ENCODE results near the gene RAX2. TPM values are rescaled to one million over a fixed set of nuclear protein-coding genes. Genes with fewer than 3 reads are reported as not detected.

The RAX2 gene
- total RNA-seq, 1 donor from 2014 or later: not detected

DNA sequence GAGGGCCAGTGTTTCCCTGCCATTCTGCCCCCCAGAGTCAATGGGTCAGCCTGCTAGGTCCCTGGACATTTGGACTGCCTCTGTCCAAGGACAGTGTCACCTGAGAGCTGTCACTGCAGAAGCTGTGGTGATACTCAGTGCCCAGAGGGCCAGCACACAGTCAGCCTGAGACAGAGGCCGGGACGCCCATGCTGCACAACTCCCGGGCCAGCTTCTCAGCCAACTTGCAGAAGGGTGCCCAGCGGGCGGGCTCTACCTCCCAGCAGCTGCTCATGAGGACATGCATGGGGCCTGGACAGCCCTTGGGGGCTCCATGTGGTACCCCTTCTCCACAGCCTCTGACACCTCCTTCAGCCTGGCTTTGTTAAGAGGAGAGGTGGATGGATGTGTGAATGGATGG is 3.8 kb upstream of the RAX2 start:
- Mint-ChIP-seq H3K27me3 (no peaks in the 10 kb centered on the region), H3K36me3 (ENCODE audit: insufficient read depth) (no peaks in the 10 kb centered on the region), H3K9me3 (ENCODE audit: low read depth) (no peaks in the 10 kb centered on the region), H3K4me3 (ENCODE audit: low read depth) (no peak overlapping the region), H3K27ac (no peak overlapping the region), H3K4me1 (ENCODE audit: low read depth) (no peaks in the 10 kb centered on the region)
- TF ChIP-seq, protein P1, sequence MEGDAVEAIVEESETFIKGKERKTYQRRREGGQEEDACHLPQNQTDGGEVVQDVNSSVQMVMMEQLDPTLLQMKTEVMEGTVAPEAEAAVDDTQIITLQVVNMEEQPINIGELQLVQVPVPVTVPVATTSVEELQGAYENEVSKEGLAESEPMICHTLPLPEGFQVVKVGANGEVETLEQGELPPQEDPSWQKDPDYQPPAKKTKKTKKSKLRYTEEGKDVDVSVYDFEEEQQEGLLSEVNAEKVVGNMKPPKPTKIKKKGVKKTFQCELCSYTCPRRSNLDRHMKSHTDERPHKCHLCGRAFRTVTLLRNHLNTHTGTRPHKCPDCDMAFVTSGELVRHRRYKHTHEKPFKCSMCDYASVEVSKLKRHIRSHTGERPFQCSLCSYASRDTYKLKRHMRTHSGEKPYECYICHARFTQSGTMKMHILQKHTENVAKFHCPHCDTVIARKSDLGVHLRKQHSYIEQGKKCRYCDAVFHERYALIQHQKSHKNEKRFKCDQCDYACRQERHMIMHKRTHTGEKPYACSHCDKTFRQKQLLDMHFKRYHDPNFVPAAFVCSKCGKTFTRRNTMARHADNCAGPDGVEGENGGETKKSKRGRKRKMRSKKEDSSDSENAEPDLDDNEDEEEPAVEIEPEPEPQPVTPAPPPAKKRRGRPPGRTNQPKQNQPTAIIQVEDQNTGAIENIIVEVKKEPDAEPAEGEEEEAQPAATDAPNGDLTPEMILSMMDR (IDR thresholded peaks at IDR 0.05; ENCODE audit: unreplicated experiment): no peak
- DNase-seq (ENCODE audit: low spot score, unreplicated experiment): no peak

GRCh38 chr19:3775374-3775711 is 3.3 kb upstream of the RAX2 start:
- Mint-ChIP-seq H3K4me1 (ENCODE audit: low read depth) (no peaks in the 10 kb centered on the region), H3K27ac (no peak overlapping the region), H3K9me3 (ENCODE audit: low read depth) (no peaks in the 10 kb centered on the region), H3K4me3 (ENCODE audit: low read depth) (no peak overlapping the region), H3K36me3 (ENCODE audit: insufficient read depth) (no peaks in the 10 kb centered on the region), H3K27me3 (no peaks in the 10 kb centered on the region)
- no peak for DNase-seq (ENCODE audit: low spot score, unreplicated experiment)
- TF ChIP-seq, protein P1 (IDR thresholded peaks at IDR 0.05; ENCODE audit: unreplicated experiment): no peak

DNA sequence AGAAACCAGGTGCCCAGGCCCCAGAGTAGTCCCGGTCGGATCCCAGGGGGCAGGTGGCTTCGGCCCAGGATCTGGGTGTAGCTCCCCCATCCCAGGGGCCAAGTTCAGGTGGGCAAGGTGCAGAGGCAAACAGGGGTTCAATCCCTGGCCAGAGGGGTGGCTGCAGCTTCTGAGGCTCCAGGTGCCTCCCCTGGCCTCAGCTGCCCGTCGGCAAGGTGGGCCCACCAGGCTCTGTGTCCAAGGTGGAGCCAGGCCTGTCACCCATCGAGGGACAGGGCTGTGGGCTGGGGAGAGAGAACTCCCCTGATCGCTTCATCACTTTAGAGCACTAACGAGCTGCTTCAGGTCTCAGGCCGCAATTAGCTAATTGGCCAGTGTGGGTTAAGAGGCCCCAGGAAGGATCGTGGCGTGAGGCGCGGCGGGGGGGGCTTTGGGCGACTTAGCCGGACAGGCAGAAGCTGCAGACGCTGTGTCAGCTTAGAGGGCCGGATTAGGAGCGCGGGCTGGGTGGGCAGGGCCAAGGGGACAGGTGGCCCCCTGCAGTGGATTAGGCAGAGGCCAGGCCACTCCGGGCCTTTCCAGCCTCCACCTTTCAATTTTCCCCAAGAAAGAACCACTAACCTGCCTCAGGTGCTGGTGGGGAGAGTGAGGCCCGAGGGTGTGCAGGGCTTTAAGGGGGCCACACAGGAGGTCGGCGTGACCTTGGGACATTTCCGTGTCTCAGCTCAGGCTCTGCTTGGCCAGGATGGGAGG is 2.8 kb upstream of the RAX2 start:
- no peak overlapping the region for H3K27ac Mint-ChIP-seq
- no peak for DNase-seq (ENCODE audit: low spot score, unreplicated experiment)
- H3K4me1 Mint-ChIP-seq (ENCODE audit: low read depth): no peaks in the 10 kb centered on the region
- no peaks in the 10 kb centered on the region for H3K9me3 Mint-ChIP-seq (ENCODE audit: low read depth)
- no peaks in the 10 kb centered on the region for H3K36me3 Mint-ChIP-seq (ENCODE audit: insufficient read depth)
- H3K4me3 Mint-ChIP-seq (ENCODE audit: low read depth): no peak overlapping the region
- no peaks in the 10 kb centered on the region for H3K27me3 Mint-ChIP-seq
- TF ChIP-seq, protein P1 (IDR thresholded peaks at IDR 0.05; ENCODE audit: unreplicated experiment): no peak

DNA sequence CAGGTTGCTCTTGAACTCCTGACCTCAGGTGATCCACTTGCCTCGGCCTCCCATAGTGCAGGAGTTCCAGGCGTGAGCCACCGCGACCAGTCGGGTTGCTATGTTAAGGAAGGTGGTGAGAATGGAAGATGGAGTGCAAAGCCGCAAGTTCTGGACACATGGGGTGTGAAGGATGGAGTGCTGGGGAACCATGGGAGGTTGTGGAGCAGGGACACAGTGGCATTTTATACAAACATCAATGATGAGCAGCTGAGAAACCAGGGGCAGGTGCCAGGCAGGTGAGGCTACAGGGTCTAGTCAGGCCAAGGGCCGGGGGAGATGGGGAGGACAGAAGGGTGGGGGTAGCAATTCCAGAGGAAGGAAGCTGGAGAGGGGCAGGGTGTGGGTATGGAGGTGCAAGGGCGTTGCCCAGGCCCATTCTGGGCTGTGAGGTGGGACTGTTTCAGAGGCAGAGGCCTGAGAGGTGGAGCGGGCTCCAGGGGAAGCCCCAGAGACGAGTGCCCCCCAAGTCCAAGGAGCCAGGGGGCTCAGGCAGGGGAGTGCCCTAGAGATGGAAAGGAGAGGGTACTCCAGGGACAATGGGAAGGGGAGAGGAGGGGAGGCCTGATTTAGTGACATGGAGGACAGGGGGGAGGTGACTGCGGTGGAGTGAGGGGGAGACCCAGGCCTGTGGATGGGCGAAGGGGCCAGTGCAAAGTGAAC is 1.9 kb upstream of the RAX2 start:
- TF ChIP-seq, protein P1 (IDR thresholded peaks at IDR 0.05; ENCODE audit: unreplicated experiment): no peak
- DNase-seq (ENCODE audit: low spot score, unreplicated experiment): no peak
- Mint-ChIP-seq H3K4me3 (ENCODE audit: low read depth) (no peak overlapping the region), H3K36me3 (ENCODE audit: insufficient read depth) (peaks cover under 1% of the 10 kb centered on the region), H3K9me3 (ENCODE audit: low read depth) (no peaks in the 10 kb centered on the region), H3K4me1 (ENCODE audit: low read depth) (no peaks in the 10 kb centered on the region), H3K27ac (no peak overlapping the region), H3K27me3 (no peaks in the 10 kb centered on the region)

DNA sequence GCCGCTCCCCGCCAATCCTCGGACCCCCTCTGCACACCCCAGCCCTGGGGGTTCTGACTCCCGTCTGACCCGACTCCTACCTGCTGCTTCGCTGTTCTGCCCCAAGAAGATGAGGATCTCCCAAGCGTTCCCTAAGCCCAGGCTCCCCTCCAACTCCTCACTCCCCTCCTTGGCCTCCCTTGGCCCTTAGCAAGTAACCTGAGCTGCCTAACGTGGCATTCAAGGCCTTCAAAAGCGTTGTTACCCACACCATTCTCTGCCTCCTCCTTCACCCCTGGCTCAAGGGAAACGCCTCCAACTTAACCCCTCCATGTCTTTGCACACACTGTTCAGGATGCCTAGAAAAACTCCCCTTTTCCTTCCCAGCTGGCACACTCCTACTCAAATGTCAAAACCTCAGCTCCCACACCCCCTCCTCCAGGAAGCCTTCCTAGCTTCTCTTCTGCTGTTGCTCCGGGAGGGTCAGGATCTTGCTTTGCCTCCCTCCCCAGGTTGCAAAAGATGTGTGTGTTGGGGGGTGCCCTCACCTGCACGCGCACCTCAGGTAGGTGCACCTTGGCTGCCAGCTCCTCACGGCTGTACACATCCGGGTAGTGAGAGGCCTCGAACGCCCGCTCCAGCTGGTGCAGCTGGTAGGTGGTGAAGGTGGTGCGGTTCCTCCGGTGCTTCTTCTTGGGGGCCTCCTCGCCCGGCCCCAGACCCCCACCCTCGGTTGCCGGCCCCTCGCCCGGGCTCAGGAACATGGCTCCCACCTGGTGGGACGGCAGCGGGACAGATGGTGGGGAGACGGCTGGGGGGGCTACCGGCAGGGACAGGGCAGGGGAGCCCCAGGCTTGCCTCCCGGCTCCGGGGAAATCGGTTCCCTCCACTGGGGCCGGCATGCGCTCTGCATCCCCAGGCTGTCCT is 775 bp downstream of the RAX2 start:
- H3K4me1 Mint-ChIP-seq (ENCODE audit: low read depth): no peaks in the 10 kb centered on the region
- no peaks in the 10 kb centered on the region for H3K9me3 Mint-ChIP-seq (ENCODE audit: low read depth)
- no peak overlapping the region for H3K4me3 Mint-ChIP-seq (ENCODE audit: low read depth)
- peaks cover 4% of the 10 kb centered on the region for H3K36me3 Mint-ChIP-seq (ENCODE audit: insufficient read depth)
- DNase-seq (ENCODE audit: low spot score, unreplicated experiment): no peak
- TF ChIP-seq, protein P1 (IDR thresholded peaks at IDR 0.05; ENCODE audit: unreplicated experiment): no peak
- no peak overlapping the region for H3K27ac Mint-ChIP-seq
- no peaks in the 10 kb centered on the region for H3K27me3 Mint-ChIP-seq

Measured in progenitor cell of endocrine pancreas (in vitro differentiated cells).